Fibroblast of skin of scalp (primary cell): ENCODE results near the gene C3AR1.
"Not testable (repeated sequence)": the region's sequence is repeated elsewhere in the genome, so short reads cannot be mapped to it uniquely, and the experiment has no call there.

Source experiments
- DNase-seq: peaks from one replicate; pipeline ENCODE4 v3.0.0-alpha.2; 2013

Gene C3AR1

GRCh38 chr12:8057306-8057705, 8.9 kb downstream of the C3AR1 start:
- no peak for DNase-seq

GRCh38 chr12:8054816-8055215, 11.3 kb downstream of the C3AR1 start:
- DNase-seq = no peak

GRCh38 chr12:8052679-8053078, 13.5 kb downstream of the C3AR1 start:
- DNase-seq = no peak

GRCh38 chr12:8050600-8051250, 15.4 kb downstream of the C3AR1 start:
- DNase-seq = no peak

GRCh38 chr12:8048906-8049305, 17.3 kb downstream of the C3AR1 start:
- DNase-seq = no peak

- no peak for DNase-seq
Observed at GRCh38 chr12:8047842-8048241, 18.3 kb downstream of the C3AR1 start.

- DNase-seq = peak; percentile 70
Observed at GRCh38 chr12:8045952-8046944, 19.9 kb downstream of the C3AR1 start.

- DNase-seq = no peak
Observed at GRCh38 chr12:8040791-8041190, 25.4 kb downstream of the C3AR1 start.

GRCh38 chr12:8038659-8039114, 27.5 kb downstream of the C3AR1 start:
- DNase-seq = peak; percentile 61

- no peak for DNase-seq
Observed at GRCh38 chr12:8037947-8038346, 28.2 kb downstream of the C3AR1 start.

GRCh38 chr12:8037046-8037663, 29.0 kb downstream of the C3AR1 start:
- no peak for DNase-seq

GRCh38 chr12:8036346-8036745, 29.8 kb downstream of the C3AR1 start:
- DNase-seq = no peak

- no peak for DNase-seq
Observed at GRCh38 chr12:8035440-8036010, 30.6 kb downstream of the C3AR1 start.

- DNase-seq = no peak
Observed at GRCh38 chr12:8034802-8035201, 31.4 kb downstream of the C3AR1 start.

- peak; percentile 64 for DNase-seq
Observed at GRCh38 chr12:8033153-8034044, 32.8 kb downstream of the C3AR1 start.

- DNase-seq = peak; percentile 78
Observed at GRCh38 chr12:8032242-8033152, 33.7 kb downstream of the C3AR1 start, which contains the start of gene FOXJ2. Gene FOXJ2, plus strand, starts transcription at chr12:8032716. Its CDS starts 7,117 bp downstream, at chr12:8039833.

GRCh38 chr12:8031872-8032241, 34.3 kb downstream of the C3AR1 start:
- no peak for DNase-seq

- DNase-seq = not testable (repeated sequence)
Observed at GRCh38 chr12:8031017-8031416, 35.1 kb downstream of the C3AR1 start.

- no peak for DNase-seq
Observed at GRCh38 chr12:8030189-8030588, 36.0 kb downstream of the C3AR1 start.

GRCh38 chr12:8028267-8028666, 37.9 kb downstream of the C3AR1 start:
- no peak for DNase-seq

GRCh38 chr12:8027856-8028255, 38.3 kb downstream of the C3AR1 start:
- DNase-seq = no peak
